Measurements from ENCODE around the gene PLEKHA3. TPM values are rescaled to one million over a fixed set of nuclear protein-coding genes. Genes with fewer than 3 reads are reported as not detected.

Gene PLEKHA3
- total RNA-seq, 1 experiment from 2014 or later = 30.5 TPM

- Histone ChIP-seq H3K27ac (ENCODE audit: low read length) (no peak overlapping the region), H3K9me3 (ENCODE audit: control insufficient read depth, insufficient read depth, low read depth, low read length) (no peaks in the 10 kb centered on the region), H3K27me3 (ENCODE audit: control insufficient read depth, insufficient read depth, low read length) (no peaks in the 10 kb centered on the region), H3K4me1 (ENCODE audit: control insufficient read depth, insufficient read depth, low read length) (0 out of 2 replicates have a peak, but pooled peaks cover 5% of the 10 kb centered on the region), H3K36me3 (ENCODE audit: control insufficient read depth, insufficient read depth, low read length) (no peaks in the 10 kb centered on the region), H3K4me3 (ENCODE audit: low read depth in 2 of 2, low read length in 2 of 2) (no peak overlapping the region)
- in situ Hi-C loops (cut with HindIII; ENCODE audit: low pct_unique_long_range_greater_than_20kb, low sequenced_read_pairs) (no loop called here), intact Hi-C loops (cut with micrococcal nuclease; ENCODE audit: unreplicated experiment) (no loop called here)
- TF ChIP-seq CTCF (IDR thresholded peaks at IDR 0.05) (no peak), POLR2AphosphoS5 (IDR thresholded peaks at IDR 0.05; ENCODE audit: low read depth, low read length) (no peak), SIN3A (IDR thresholded peaks at IDR 0.05; ENCODE audit: borderline replicate concordance, insufficient read depth, low read depth, low read length) (no peak), REST (IDR thresholded peaks at IDR 0.05; ENCODE audit: insufficient read depth in 1 of 2, low read depth in 2 of 2, low read length in 1 of 2) (no peak), TCF7L2 (IDR thresholded peaks at IDR 0.05; ENCODE audit: low read depth, low read length) (no peak)
- ChIA-PET POLR2A (no interaction called here), CTCF (no interaction called here)
- no TSS peak for BruUV-seq (replicated peaks)
- no peak for DNase-seq (ENCODE audit: low read depth, low spot score)
- ATAC-seq = no peak
Observed at GRCh38 chr2:178473373-178473772, 6.9 kb upstream of the PLEKHA3 start.

GRCh38 chr2:178473931-178474330 lies 6.3 kb upstream of the PLEKHA3 start:
- Histone ChIP-seq H3K4me3 (ENCODE audit: low read depth in 2 of 2, low read length in 2 of 2) (no peak overlapping the region), H3K27me3 (ENCODE audit: control insufficient read depth, insufficient read depth, low read length) (no peaks in the 10 kb centered on the region), H3K9me3 (ENCODE audit: control insufficient read depth, insufficient read depth, low read depth, low read length) (no peaks in the 10 kb centered on the region), H3K36me3 (ENCODE audit: control insufficient read depth, insufficient read depth, low read length) (no peaks in the 10 kb centered on the region), H3K27ac (ENCODE audit: low read length) (no peak overlapping the region), H3K4me1 (ENCODE audit: control insufficient read depth, insufficient read depth, low read length) (0 out of 2 replicates have a peak, but pooled peaks cover 5% of the 10 kb centered on the region)
- POLR2A ChIA-PET = no interaction called here
- DNase-seq (ENCODE audit: low read depth, low spot score) = no peak
- TF ChIP-seq POLR2AphosphoS5 (IDR thresholded peaks at IDR 0.05; ENCODE audit: low read depth, low read length) (no peak), REST (IDR thresholded peaks at IDR 0.05; ENCODE audit: insufficient read depth in 1 of 2, low read depth in 2 of 2, low read length in 1 of 2) (no peak), TCF7L2 (IDR thresholded peaks at IDR 0.05; ENCODE audit: low read depth, low read length) (no peak), CTCF (IDR thresholded peaks at IDR 0.05) (no peak), SIN3A (IDR thresholded peaks at IDR 0.05; ENCODE audit: borderline replicate concordance, insufficient read depth, low read depth, low read length) (no peak)
- BruUV-seq (replicated peaks) = no TSS peak
- CTCF ChIA-PET = no interaction called here
- intact Hi-C loops (cut with micrococcal nuclease; ENCODE audit: unreplicated experiment) (no loop called here), in situ Hi-C loops (cut with HindIII; ENCODE audit: low pct_unique_long_range_greater_than_20kb, low sequenced_read_pairs) (no loop called here)
- no peak for ATAC-seq
